GM20000 (cell line): ENCODE data around the gene CCR9.

Source experiments
- DNase-seq: peaks from one replicate; pipeline ENCODE4 v3.0.0; 2012; ENCODE audit warnings: low spot score
- TF ChIP-seq, protein P1 (sequence below): IDR thresholded peaks from 2 replicates; pipeline ENCODE4 v1.5.1; 2012; ENCODE audit warnings: mild to moderate bottlenecking, control low read depth; ENCODE audit errors: extremely low read depth, missing control alignments

Gene CCR9

DNA sequence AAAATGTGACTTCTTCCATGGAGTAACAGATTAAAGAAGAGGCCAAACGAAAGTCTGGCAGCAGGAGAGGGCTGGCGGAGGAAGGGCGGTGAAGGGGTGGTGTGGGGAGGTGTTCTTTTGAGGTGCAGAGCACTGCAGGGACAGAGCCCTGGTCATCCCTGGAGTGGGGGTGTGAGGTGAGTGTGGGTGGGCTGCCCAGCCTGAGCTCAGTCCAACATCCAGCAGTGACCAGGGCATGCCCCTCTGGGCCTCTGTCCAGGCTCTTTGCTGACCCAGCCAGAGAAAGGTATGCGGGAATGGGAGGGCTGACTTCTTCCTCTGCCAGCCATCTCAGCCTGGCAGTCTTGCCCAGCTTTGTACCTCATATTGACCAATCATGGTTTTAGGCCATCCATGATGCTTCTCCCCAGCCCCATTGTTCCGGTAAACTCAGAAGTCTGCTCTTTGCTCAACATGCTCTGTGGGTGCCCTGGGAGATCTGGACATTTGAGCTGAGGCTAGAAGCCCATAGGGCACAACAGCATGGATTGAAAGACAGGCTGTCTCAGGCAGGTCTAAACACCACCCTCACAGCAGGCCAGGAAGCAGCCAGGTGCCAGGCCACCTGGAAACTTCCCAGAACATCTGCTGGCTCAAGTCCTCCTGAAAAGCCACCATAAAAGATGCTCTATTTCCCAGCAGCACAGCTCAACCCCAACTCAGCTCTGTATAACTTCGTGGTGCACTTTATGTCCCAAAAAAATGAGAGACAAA lies 31.0 kb downstream of the CCR9 start:
- DNase-seq = no peak
- TF ChIP-seq, protein P1, sequence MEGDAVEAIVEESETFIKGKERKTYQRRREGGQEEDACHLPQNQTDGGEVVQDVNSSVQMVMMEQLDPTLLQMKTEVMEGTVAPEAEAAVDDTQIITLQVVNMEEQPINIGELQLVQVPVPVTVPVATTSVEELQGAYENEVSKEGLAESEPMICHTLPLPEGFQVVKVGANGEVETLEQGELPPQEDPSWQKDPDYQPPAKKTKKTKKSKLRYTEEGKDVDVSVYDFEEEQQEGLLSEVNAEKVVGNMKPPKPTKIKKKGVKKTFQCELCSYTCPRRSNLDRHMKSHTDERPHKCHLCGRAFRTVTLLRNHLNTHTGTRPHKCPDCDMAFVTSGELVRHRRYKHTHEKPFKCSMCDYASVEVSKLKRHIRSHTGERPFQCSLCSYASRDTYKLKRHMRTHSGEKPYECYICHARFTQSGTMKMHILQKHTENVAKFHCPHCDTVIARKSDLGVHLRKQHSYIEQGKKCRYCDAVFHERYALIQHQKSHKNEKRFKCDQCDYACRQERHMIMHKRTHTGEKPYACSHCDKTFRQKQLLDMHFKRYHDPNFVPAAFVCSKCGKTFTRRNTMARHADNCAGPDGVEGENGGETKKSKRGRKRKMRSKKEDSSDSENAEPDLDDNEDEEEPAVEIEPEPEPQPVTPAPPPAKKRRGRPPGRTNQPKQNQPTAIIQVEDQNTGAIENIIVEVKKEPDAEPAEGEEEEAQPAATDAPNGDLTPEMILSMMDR = no peak

DNA sequence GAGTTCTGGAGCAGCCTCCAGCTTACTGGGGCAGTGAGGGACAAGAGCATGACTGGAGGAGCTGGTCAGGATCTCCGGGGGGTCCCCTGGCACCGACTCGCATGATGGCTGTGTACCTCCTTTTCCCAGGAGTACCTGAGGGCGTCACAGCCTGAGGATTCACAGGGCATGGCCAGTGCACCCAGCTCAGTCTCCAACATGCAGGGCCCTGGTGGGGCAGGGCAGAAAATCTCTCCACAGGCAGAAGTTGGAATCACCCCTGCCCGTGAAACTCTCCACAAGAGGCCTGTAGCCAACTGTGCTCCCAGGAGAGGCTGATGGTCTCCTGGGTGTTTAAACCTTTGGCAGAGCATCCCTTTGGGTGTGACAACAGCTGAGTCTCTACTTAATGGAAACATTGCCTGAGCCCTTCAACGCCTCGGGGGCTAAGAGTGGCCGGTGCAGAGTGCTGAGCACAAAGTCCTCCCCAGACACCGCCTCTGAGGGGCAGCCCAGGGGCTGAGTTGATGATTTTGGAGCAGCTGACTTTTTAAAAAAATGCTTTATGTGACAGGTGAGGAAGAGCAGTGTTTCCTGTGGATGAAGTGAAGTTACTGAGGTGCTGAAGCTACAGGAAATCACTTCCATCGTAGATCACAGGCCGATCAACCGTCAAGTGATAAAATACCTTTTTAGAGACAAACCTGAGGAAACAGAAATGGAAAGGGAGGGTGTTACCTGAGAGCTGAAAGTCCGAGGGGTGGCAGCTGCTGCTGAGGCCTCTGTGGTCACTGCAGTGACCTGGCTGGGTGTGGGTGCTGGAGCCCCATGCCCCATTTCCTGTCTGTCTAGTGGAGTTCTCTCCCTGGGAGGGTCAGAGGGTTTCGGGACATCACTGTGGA lies 35.1 kb downstream of the CCR9 start:
- no peak for DNase-seq
- TF ChIP-seq, protein P1 = no peak

DNA sequence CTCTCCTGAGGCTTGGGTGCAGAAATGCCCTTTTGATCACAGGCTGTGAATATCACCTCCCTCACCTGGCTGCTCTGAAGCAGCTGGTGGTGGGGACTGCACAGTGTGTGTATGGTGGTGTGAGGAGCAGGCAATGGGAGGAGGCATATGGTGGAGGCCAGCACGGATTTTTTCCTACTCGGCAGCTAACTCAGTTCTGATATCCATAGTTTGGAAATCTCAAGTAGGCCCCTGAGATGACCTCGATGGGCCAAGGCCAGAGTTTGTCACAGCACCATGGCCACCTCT lies 35.6 kb downstream of the CCR9 start:
- DNase-seq = no peak
- TF ChIP-seq, protein P1 = no peak

DNA sequence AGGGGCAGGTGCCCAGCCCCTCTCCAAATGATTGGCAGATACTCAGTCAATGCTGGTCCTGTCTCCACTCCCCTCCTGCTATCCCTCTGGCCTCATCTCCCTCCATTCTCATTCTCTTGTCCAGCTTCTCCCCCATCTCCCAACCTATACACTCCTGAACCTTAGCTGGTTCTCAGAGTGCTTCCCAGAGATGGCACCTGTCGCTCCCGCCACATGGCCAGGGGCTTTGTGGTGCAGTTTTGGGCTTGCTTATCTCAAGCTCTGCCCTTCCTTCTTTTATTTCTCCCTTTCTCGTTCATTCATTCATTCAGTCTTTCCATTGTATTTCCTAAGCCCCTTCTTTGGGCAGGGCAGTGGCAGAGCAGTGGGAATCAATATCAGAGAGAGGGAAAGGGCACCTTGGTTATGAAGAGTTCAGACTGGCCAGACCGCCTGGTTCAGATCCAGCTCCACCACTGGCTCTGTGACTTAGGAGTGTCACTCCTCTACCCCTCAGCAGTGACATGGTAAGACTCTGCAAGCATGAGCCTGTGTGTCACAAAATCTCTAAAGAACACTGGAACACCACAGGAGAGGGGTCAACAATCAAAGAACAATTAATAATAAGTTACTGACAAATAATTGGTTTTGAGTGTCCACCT lies 36.7 kb downstream of the CCR9 start:
- TF ChIP-seq, protein P1 = no peak
- no peak for DNase-seq

DNA sequence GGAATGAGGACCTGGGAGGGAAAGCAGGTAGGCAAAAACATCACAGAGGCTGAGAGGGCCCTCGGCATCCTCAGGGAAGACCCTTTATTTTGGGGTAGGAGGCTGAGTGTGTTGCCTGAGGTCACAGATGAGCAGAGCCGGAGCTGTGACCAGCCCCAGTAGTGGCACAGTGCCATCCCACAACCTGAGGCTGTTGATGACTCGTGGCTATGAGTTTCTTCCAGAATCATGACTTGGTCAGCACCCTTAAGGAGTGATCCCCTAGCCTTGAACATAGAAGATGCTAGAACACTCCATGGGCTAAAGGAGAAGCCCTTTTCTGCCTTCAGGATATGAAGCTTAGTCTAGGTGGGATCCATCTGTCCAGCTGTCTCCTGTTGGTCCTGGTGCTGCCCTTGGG lies 37.4 kb downstream of the CCR9 start:
- TF ChIP-seq, protein P1 = no peak
- DNase-seq = no peak

DNA sequence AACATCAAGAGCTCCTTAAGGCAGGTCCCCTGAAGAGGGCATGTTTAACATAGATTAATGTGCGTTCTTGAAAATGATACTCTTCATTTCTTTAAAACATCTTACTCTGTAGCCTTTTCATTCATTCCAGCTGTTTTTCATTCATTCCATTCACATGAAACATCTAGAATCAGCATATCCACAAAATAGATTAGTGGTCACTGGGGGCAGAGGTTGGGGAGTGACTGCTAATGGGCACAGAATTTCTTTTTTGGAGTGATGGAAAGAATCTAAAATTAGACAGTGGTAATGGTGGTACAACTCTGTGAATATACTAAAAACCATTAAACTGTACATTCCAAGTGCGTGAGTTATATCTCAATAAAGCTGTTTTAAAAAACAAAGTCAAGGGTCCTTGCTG lies 41.5 kb downstream of the CCR9 start:
- TF ChIP-seq, protein P1 = no peak
- no peak for DNase-seq
